Ramos (cell line): ENCODE data around the gene LY86.

Source experiments
- in situ Hi-C: fragments of 300-500 bp; cut with MboI; formaldehyde crosslinking; loops from one replicate; pipeline ENCODE4 v1.14.3; 2022; ENCODE audit warnings: low sequenced_read_pairs; ENCODE audit not compliant: unreplicated experiment

Gene LY86

GRCh38 chr6:6588064-6588923, at the start of gene LY86:
LY86 (plus strand) TSS chr6:6588720; CDS start chr6:6588735, 15 bp downstream.
- in situ Hi-C loops: no loop called here

GRCh38 chr6:6539036-6539435, 49.5 kb upstream of the LY86 start:
- in situ Hi-C loops: loop anchor here (25.0 kb wide), 1 partner anchor 1077 kb away; no protein-coding TSS in a partner anchor

DNA sequence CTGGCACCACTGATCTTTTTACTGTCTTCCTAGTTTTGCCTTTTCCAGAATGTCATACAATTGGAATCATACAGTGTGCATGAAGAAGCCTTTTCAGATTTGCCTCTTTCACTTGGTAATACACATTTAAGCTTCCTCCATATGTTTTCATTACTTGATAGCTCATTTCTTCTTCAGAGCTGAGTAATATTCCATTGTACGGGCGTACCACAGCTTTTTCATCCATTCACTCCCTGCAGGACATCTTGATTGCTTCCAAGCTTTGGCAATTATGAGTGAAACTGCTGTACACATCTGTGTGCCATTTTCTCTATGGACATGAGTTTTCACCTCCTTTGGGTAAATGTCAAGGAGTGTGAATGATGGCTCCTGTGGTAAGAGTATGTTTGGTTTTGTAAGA, 46.2 kb upstream of the LY86 start:
- in situ Hi-C loops: loop anchor here (25.0 kb wide), 1 partner anchor 1080 kb away; no protein-coding TSS in a partner anchor

DNA sequence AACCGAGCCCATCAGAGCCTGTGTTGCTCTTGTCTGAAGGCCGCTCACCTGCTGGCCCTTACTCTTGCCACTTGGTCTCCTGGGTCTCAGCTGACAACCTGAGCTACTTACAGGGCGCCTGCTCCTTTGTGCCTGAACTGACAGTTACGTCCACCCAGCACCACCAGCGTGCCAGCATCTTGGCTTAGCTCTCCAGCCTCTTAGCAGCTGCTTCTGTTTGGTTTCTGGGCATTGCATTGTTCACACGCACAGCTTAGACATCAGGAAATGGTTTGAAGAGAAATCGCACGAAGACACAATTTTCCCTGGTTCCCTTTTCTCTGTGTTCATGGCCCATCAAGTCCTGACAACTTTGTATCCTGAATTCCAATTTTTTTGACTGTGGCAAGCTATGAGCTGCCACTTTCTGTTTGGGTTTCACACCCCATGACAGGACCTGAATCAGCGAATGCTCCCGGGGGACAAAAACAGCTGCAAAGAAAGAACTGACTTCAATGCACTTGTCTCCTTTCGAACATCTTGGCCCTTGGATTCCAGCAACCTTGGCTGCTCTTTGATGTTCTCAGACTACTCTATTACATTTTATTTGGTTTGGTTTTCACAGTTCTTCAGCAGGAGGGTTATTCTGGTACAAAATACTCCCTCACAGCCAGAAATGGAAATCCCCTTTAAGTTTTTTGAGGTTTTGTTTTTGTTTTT, 45.2 kb upstream of the LY86 start:
- in situ Hi-C loops: loop anchor here (25.0 kb wide), 1 partner anchor 1081 kb away; no protein-coding TSS in a partner anchor

DNA sequence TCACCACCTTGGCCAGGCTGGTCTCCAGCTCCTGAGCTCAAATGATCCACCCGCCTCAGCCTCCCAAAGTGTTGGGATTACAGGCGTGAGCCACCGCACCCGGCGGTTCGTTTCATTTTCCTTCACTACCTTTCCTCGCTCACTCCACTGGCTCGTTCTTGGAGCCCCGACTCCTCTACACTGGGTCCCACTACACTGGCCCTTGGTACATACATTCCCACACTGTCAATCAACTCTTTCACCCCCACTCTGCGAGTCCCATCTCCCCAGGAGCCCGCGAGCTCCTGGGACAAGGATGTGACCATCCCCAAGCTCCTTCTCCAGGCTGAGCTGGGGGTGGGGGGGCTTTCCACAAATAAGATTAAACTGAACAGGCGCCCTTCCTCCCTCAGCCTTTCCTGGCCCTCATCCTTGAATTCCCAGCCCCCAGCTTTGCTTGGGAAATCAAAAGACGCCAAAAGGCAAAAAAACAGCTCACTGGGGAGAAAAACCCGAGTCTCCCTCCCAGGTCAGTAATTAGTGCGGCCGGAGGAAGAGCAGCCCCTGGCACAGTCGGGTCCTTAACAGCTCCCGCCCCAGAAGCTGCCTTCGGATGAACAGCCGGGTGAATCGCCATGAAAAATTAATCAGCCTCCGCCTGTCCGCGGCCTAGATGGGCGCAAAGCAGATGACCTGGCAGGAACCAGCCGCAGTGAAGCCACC, 42.8 kb upstream of the LY86 start:
- in situ Hi-C loops: loop anchor here (25.0 kb wide), 1 partner anchor 1083 kb away; no protein-coding TSS in a partner anchor

DNA sequence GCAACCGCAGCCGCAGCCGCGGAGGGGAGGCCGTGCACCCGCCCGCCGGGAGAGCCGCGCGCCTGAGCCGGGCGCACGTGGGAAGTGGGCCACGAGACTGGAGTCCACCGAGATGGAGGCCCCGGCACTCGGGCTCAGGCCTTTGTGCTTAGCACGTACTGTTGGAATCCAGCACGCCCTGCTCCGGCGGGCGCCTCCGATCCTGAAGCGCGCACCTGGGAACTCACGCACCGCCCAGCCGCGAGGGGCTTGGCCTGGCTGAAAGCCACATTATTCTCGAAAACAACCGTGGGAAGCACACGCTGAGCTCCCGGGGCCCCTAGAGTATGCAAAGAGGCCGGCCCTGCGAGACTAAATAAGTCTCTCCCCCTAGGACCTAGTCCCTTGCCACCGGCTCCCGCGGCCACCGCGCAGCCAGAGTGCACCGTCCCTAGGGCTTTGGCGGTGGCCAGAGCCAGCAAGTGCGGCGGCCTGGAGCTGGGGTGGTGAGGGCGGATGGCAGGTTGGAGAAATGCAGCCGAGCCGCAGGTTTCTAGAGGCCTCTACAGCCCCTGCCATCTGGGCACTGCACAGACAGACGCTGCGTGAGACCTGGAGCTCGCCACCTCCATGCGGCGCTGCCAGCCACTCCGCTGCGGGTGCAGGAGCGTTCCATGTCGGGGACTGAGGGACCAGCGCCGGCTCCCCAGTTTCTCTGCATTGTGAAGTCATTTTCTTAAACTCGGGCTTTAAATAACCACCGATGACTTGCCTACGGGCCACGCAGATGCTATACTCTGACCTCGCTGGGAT, 42.0 kb upstream of the LY86 start:
- in situ Hi-C loops: loop anchor here (25.0 kb wide), 1 partner anchor 1084 kb away; no protein-coding TSS in a partner anchor

GRCh38 chr6:6547110-6547879, 41.2 kb upstream of the LY86 start:
- in situ Hi-C loops: loop anchor here (25.0 kb wide), 1 partner anchor 1085 kb away; no protein-coding TSS in a partner anchor

DNA sequence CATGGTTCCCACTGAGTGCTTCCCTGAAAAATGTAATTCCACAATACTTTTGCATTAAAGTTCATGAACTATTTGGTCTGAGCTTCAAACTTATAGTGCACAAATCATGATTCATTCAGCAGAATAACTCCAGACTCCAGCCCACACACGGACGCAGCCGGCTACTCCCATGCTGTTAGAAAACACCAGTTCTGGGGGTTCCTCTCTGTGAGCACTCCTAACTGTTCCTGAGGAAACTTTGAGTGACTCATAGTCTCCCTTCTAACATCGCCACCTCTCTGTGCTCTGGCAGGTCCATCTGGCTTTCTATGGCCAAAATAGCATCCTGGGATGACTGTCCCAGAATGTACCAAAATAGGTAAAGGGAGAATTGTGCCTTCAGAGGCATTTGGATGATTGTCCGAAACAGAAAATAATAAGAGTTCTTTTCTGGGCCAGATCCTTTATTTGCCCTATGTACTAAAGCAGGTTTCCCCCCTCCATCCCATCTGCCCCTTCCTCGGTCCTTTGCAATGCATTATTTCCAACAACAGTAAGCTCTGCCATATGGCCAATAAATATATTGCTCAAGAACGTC, 32.3 kb upstream of the LY86 start:
- in situ Hi-C loops: no loop called here

DNA sequence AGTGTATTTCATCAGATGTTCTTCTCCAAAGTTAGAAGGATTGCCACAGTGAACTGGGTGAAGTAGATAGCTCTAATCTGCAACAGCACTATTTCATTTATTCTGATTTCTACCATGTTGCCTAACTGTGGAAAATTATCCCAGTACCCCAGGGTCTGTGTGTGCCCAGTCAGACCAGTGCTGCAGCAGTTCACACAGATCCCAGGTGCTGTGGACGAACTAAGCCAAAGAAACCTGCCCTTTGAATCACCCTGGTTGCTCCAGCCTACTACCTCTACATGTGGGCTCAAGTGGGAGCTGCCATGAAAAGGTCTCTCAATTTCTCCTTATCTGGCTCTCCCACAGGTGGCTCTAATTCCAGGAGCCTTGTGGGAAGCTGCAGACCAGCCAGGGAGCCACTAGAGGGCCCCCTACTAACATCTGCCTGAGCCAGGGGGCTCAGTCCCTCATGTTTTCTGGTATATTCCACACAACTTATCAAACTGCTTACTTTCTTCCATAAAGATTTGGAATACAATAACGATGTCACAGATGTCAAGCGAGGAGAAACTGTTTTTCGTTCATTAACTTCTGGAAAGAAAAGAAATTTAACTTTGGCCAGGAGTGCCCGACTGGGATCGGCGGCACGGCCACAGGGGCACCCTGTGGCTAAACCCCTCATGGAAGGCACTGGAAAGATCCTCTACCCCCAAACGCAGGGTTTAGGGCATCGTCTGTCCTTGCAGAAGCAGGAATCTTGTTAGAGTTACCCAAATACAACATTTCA, 31.6 kb upstream of the LY86 start:
- in situ Hi-C loops: no loop called here

DNA sequence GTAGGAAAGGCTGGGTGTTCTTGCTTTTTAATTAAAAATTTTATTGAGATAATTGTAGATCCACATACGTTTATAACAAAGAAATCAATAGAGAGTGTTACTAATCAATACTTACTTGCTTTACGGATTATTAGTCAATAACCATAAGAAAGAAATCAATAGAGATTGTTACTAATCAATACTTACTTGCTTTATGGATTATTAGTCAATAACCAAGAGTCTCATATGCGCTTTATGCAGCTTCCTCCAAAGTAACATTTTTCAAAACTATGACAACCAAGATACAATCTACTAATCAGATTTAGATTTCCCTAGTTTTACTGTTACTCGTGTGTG, 31.0 kb upstream of the LY86 start:
- in situ Hi-C loops: no loop called here

DNA sequence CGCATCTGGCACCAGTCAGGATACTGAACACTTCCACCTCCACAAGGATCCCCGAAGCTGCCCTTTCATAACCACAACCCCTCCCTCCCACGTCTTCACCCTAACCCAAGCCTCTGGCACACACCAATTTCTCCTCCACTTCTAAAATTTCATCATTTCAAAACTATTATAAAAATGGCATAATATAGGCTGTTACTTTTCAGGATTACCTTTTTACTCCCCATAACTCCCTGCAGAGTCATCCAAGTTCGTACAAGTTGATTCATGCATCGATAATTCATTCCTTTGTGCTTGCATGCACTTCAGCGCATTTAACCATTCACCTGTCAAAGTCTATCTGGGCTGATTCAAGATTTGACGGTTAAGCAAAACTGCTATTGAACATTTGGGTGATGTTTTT, 30.6 kb upstream of the LY86 start:
- in situ Hi-C loops: no loop called here

DNA sequence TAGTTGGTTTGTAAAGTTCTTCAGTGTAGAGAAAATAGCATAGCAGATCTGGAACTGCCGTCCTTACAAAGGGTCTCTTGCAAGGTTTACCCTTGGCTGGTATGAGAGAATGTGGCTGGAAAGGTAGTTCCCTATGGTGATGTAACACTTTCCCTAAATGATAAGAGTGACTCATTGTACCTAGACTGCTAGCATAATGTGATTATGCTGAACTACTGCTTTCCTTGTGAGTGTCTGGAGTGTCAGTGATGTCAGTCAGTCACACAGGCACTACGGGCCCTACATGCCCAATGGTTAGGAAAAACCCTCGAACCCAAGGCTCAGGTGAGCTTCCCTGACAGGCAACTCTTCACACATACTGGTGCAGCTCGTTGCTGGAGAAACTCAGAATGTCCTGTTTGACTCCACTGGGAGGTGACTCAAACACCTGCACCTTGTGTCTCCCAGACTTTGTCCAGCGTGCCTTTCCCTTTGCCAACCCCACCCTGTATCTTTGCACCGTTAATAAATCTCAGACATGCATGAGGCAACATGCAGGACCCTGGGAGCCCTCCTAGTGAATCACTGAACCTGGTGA, 28.4 kb upstream of the LY86 start:
- in situ Hi-C loops: no loop called here

DNA sequence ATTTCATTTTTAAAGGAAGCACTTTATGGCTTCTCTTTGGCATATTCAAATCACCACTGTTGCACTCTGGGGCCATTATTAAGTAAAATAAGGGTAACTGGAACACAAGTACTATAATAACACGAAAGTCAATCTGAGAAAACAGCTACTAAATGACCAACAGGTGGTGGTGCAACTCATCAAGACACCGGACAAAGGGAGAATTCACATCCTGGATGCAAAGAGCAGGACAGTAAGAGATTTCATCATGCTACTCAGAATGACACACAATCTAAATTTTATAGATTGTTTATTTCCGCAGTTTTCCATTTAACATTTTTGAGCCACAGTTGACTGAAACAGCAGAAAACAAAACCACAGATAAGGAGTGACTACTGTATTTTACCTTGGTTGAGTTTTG, 27.6 kb upstream of the LY86 start:
- in situ Hi-C loops: no loop called here

DNA sequence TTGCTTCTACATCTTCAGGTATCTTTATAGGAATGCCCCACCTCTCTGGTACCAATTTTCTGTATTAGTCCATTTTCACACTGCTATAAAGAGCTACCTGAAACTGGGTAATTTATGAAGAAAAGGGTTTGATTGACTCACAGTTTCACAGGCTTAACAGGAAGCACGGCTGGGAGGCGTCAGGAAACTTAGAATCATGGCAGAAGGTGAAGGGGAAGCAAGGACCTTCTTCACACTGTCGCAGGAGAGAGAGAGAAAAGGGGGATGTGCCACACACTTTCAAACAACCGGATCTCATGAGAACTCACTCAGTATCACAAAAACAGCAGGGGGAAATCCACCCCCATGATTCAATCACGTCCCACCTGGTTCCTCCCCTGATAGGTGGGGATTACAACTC, 24.4 kb upstream of the LY86 start:
- in situ Hi-C loops: no loop called here

GRCh38 chr6:6565069-6565468, 23.5 kb upstream of the LY86 start:
- in situ Hi-C loops: no loop called here

GRCh38 chr6:6565488-6565887, 23.0 kb upstream of the LY86 start:
- in situ Hi-C loops: no loop called here

DNA sequence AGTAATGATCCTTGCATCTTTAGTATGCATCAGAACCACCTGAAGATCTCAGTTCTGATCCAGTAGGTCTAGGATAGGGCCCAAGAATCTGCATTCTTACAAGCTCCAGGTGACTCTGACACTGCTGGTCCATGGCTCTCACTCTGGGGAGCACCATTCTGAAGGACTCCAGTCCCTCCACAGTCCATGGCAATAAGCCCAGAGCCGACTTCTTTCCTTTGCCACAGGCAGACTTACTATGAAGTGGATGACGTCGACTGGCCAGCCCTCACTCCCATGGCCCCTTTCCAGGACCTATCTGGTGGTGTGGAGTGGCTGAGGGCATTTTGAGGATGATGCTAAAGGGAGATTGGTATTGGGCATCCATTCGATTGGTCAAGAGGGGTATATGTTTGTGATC, 21.8 kb upstream of the LY86 start:
- in situ Hi-C loops: no loop called here
